OCI-LY3 (cell line): ENCODE data around the gene SFXN2.

Experiments used
- H2AFZ ChIP-seq: fragments of 200-600, 300-600 bp; shearing (Covaris generic); 2 replicates; pipeline ENCODE4 v1.6.0; 2014; ENCODE audit warnings: antibody characterized with exemption, low read depth, low read length
- H3K27ac ChIP-seq: fragments of 200-600, 300-600 bp; sonication (generic); 2 replicates; pipeline ENCODE4 v1.5.1; 2014; ENCODE audit warnings: mild to moderate bottlenecking, low read length, moderate library complexity, mixed read lengths
- H3K27me3 ChIP-seq: fragments of 200-600, 300-600 bp; sonication (generic); 2 replicates; pipeline ENCODE4 v1.6.1; 2014; ENCODE audit warnings: low read depth, low read length, mixed read lengths
- H3K36me3 ChIP-seq: fragments of 200-600, 300-600 bp; sonication (generic); replicated peaks from 2 replicates; pipeline ENCODE3; 2014; ENCODE audit warnings: low read depth, low read length, mixed read lengths
- H3K4me1 ChIP-seq: fragments of 300-600, 200-600 bp; sonication (generic); 2 replicates; pipeline ENCODE4 v1.6.1; 2014; ENCODE audit warnings: low read length, mixed read lengths
- H3K4me2 ChIP-seq: fragments of 200-600, 300-600 bp; sonication (generic); 2 replicates; pipeline ENCODE4 v1.6.1; 2014; ENCODE audit warnings: low read length, mixed read lengths
- H3K4me3 ChIP-seq: fragments of 300-600, 200-600 bp; sonication (generic); 2 replicates; pipeline ENCODE4 v1.5.1; 2014; ENCODE audit warnings: antibody characterized with exemption, mild to moderate bottlenecking, low read length, moderate library complexity
- H3K79me2 ChIP-seq: fragments of 300-600, 200-600 bp; shearing (Covaris generic); 2 replicates; pipeline ENCODE4 v1.6.1; 2014; ENCODE audit warnings: mild to moderate bottlenecking, low read length, mixed read lengths
- H3K9ac ChIP-seq: fragments of 300-600, 200-600 bp; shearing (Covaris generic); 2 replicates; pipeline ENCODE4 v1.6.0; 2014; ENCODE audit warnings: mild to moderate bottlenecking, low read length, moderate library complexity
- H3K9me3 ChIP-seq: fragments of 200-600, 300-600 bp; shearing (Covaris generic); 2 replicates; pipeline ENCODE4 v1.6.1; 2014; ENCODE audit warnings: low read length, mixed read lengths; ENCODE audit not compliant: insufficient read depth
- H4K20me1 ChIP-seq: fragments of 200-600, 300-600 bp; sonication (generic); 2 replicates; pipeline ENCODE4 v1.6.1; 2016; ENCODE audit warnings: low read length, mixed read lengths; ENCODE audit not compliant: insufficient read depth
- EZH2phosphoT487 ChIP-seq: fragments of 200-600 bp; shearing (Covaris generic); IDR thresholded peaks from 2 replicates; pipeline ENCODE4 v1.6.1; 2018; ENCODE audit warnings: antibody characterized with exemption, mixed run types, low read depth
- TF ChIP-seq, protein P1 (sequence below): fragments of 200-600, 300-600 bp; sonication (generic); IDR thresholded peaks from 2 replicates; pipeline ENCODE4 v1.5.1; 2014; ENCODE audit warnings: antibody characterized with exemption, low read length, low read depth

Gene SFXN2

GRCh38 chr10:102762401-102763015 is 48.1 kb downstream of the SFXN2 start:
- Histone ChIP-seq H3K27ac (no peak overlapping the region), H3K4me3 (no peak overlapping the region), H3K36me3 (no peaks in the 10 kb centered on the region), H3K9me3 (no peaks in the 10 kb centered on the region), H2AFZ (no peak overlapping the region), H4K20me1 (no peaks in the 10 kb centered on the region), H3K27me3 (no peaks in the 10 kb centered on the region), H3K4me2 (no peak overlapping the region), H3K4me1 (peaks cover 7% of the 10 kb centered on the region), H3K9ac (no peak overlapping the region), H3K79me2 (no peaks in the 10 kb centered on the region)
- TF ChIP-seq, protein P1, sequence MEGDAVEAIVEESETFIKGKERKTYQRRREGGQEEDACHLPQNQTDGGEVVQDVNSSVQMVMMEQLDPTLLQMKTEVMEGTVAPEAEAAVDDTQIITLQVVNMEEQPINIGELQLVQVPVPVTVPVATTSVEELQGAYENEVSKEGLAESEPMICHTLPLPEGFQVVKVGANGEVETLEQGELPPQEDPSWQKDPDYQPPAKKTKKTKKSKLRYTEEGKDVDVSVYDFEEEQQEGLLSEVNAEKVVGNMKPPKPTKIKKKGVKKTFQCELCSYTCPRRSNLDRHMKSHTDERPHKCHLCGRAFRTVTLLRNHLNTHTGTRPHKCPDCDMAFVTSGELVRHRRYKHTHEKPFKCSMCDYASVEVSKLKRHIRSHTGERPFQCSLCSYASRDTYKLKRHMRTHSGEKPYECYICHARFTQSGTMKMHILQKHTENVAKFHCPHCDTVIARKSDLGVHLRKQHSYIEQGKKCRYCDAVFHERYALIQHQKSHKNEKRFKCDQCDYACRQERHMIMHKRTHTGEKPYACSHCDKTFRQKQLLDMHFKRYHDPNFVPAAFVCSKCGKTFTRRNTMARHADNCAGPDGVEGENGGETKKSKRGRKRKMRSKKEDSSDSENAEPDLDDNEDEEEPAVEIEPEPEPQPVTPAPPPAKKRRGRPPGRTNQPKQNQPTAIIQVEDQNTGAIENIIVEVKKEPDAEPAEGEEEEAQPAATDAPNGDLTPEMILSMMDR: no peak
- TF ChIP-seq EZH2phosphoT487: no peak

DNA sequence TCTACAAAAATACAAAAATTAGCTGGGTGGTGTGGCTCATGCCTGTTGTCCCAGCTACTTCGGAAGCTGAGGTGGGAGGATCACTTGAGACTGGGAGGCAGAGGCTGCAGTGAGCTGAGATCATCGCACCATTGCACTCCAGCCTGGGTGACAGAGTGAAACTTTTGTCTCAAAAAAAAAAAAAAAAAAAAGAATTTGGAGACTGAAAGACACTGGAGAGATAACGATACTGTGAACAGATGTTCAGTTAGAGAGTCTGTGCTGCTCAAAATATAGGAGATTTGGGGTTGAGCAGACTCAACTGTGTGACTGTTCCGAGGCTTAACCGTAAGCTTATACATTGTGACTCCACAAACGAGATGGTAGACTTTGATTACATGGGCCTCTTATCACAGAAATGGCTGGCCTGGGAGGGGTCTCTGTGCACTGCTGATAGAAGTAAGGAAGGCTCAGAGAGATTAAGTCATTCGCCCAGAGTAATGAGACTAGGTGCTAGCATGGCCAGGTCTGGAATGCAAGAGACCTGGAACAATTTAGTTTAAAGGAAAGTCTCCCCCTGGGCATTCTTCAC is 48.7 kb downstream of the SFXN2 start:
- TF ChIP-seq, protein P1: no peak
- TF ChIP-seq EZH2phosphoT487: no peak
- no peaks in the 10 kb centered on the region for H3K9me3 ChIP-seq
- no peak overlapping the region for H2AFZ ChIP-seq
- H3K4me2 ChIP-seq: no peak overlapping the region
- H3K36me3 ChIP-seq: no peaks in the 10 kb centered on the region
- peaks cover 11% of the 10 kb centered on the region for H3K4me1 ChIP-seq
- H3K27me3 ChIP-seq: no peaks in the 10 kb centered on the region
- H3K79me2 ChIP-seq: no peaks in the 10 kb centered on the region
- H3K4me3 ChIP-seq: no peak overlapping the region
- no peak overlapping the region for H3K9ac ChIP-seq
- no peaks in the 10 kb centered on the region for H4K20me1 ChIP-seq
- no peak overlapping the region for H3K27ac ChIP-seq

DNA sequence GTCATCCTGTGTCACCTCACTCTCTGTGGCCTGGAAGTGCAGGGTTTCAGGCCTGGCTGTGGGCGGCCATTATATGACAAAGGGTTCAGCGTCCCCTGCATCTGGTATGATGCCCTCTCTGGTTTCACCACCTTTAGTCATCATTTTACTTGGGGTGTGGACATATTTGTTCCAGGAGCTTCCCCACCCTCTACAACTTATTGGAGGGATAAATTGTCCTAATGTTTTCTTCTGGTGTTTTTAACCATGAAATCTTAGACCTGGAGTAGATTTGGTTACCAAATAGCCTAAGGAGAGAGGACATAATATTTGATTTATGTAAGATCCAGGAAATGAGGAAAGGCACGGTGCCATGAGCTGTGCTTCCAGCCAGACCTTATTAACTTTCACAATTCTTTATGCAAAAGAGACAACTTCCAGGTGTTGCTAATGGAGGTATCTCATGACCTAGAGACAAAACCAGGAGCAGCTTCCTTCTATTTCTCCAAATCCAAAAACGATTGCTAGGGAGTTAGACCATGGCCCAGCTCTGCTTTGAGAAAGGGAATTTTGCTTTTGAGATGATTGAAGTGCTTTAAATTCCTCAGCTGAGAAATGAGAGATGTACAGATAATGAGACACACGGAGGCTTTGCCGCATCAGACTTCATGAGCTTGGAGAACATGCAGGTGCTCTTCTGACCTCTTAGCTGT is 50.2 kb downstream of the SFXN2 start:
- Histone ChIP-seq H3K9ac (no peak overlapping the region), H3K36me3 (no peaks in the 10 kb centered on the region), H3K4me3 (no peak overlapping the region), H3K4me2 (no peak overlapping the region), H3K79me2 (no peaks in the 10 kb centered on the region), H3K27me3 (no peaks in the 10 kb centered on the region), H3K9me3 (no peaks in the 10 kb centered on the region), H3K4me1 (peaks cover 11% of the 10 kb centered on the region), H4K20me1 (no peaks in the 10 kb centered on the region), H2AFZ (no peak overlapping the region), H3K27ac (no peak overlapping the region)
- no peak for TF ChIP-seq EZH2phosphoT487
- TF ChIP-seq, protein P1: no peak

GRCh38 chr10:102765336-102765735 is 50.9 kb downstream of the SFXN2 start:
- no peak overlapping the region for H3K4me2 ChIP-seq
- no peaks in the 10 kb centered on the region for H3K36me3 ChIP-seq
- no peak overlapping the region for H3K27ac ChIP-seq
- H3K9me3 ChIP-seq: no peaks in the 10 kb centered on the region
- H3K4me1 ChIP-seq: peaks cover 11% of the 10 kb centered on the region
- H3K9ac ChIP-seq: no peak overlapping the region
- H4K20me1 ChIP-seq: no peaks in the 10 kb centered on the region
- no peak overlapping the region for H3K4me3 ChIP-seq
- TF ChIP-seq, protein P1: no peak
- TF ChIP-seq EZH2phosphoT487: no peak
- no peak overlapping the region for H2AFZ ChIP-seq
- H3K27me3 ChIP-seq: no peaks in the 10 kb centered on the region
- H3K79me2 ChIP-seq: no peaks in the 10 kb centered on the region
